GM18526 (cell line): Measurements from ENCODE around the gene OLAH.

Source experiments
- POLR2A ChIP-seq: IDR thresholded peaks from 3 replicates; pipeline ENCODE4 v1.6.1; 2011; ENCODE audit not compliant: insufficient read length; ENCODE audit errors: extremely low read depth

The OLAH gene

GRCh38 chr10:15068802-15069201 lies 25.1 kb downstream of the OLAH start:
- no peak for TF ChIP-seq POLR2A

DNA sequence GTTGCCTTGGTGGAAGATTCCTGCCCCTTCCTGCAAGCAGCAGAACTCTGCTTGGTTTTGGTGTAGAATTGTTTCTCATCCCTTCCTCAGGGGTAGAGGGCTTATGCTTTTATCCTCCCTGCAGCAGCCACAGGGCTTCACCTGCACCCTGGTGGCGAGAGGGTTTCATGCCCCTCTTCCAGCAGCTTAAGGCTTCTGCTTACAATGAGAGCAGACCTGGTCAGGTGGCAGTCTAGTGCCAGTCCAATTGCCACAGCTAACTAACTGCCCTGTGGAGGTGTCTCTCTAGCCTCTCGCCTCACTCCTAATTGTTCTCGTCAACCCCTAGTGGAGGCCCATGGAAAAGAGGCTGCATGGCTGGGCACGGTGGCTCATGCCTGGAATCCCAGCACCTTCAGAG lies 25.5 kb downstream of the OLAH start:
- no peak for TF ChIP-seq POLR2A

DNA sequence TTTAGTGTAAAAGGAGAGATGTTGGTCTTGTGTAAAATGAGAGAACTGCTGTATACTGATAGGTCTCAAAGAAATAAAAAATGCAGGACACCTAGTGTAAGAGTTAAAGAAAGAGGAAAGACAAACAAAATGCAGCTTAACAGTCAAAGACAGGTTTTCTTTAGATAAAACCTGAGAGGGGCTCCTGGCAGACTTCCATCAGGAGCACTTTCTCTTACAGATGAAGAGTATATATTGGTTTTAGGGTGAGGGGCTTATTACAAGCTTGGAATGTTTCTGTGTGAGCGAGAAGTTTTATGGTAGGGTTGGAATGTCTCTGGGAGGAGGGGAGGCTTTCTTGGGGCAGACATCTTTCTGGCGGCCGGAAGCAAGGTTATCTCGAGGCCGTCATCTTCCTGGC lies 28.6 kb downstream of the OLAH start:
- TF ChIP-seq POLR2A, result no peak

DNA sequence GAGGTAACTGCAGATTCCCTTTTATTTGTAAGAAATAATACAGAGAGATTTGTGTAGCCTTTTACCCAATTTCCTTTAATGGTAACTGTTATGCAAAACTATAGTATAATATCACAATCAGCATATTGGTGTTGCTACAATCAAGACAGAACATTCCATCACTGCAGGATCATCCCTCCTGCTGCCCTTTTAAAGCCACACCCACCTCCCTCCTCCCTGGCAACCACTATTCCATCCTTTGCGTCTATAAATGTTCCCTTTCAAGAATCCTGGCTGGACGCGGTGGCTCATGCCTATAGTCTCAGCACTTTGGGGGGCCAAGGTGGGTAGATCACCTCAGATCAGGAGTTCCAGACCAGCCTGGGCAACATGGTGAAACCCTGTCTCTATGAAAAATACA lies 31.7 kb downstream of the OLAH start:
- no peak for TF ChIP-seq POLR2A

- no peak for TF ChIP-seq POLR2A
These were observed 40.1 kb downstream of the OLAH start for GRCh38 chr10:15083674-15084501.

GRCh38 chr10:15084502-15084922 lies 40.8 kb downstream of the OLAH start:
- no peak for TF ChIP-seq POLR2A

DNA sequence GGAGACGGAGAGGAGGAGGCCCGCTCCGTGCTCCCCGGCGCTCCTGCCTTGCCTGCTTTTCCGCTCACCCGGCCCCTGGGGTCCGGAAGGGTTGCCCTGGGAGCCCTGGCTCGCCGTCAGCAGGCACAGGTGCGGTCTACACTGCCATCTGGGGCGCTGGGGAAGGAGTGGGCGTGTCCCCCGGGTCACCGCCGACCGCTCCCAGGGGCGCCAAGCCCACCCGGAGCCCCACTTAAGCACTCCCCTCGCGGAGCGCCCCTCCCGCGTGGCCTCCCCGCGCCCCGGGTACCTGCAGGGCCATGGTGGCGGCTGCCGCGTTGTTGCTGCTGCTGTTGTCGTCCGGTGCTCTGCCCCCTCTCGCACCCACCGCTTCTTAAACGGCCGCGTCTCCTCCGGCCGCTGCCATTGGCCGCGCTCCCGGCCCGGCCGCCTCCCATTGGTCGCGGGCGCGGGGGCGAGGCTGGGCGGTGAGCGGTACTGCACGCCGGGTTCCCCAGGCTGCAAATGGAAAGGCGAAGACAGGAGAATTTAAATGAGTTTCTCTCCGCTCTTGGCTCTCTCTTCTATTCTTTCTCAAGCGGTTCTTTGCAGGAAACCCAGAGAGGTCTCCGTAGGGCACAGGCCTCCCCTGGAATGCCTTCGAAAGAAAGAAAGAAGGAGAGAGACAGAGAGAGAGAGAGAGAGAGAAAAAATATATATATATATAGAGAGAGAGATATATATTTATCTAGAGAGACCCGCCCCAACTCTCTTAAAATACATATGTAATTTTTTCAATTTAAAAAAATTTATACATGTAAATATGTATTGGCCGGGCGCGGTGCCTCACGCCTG lies 44.9 kb downstream of the OLAH start, which contains the start of gene ACBD7:
Gene ACBD7 (minus strand): TSS at position 349 of the 834 bp plus-strand sequence. CDS start 48 bp downstream, at position 301.
- no peak for TF ChIP-seq POLR2A

- no peak for TF ChIP-seq POLR2A
These were observed 47.7 kb downstream of the OLAH start for GRCh38 chr10:15091418-15091817.

GRCh38 chr10:15092855-15093408 lies 49.2 kb downstream of the OLAH start:
- TF ChIP-seq POLR2A, result no peak

GRCh38 chr10:15096661-15097010 lies 52.9 kb downstream of the OLAH start:
- no peak for TF ChIP-seq POLR2A

DNA sequence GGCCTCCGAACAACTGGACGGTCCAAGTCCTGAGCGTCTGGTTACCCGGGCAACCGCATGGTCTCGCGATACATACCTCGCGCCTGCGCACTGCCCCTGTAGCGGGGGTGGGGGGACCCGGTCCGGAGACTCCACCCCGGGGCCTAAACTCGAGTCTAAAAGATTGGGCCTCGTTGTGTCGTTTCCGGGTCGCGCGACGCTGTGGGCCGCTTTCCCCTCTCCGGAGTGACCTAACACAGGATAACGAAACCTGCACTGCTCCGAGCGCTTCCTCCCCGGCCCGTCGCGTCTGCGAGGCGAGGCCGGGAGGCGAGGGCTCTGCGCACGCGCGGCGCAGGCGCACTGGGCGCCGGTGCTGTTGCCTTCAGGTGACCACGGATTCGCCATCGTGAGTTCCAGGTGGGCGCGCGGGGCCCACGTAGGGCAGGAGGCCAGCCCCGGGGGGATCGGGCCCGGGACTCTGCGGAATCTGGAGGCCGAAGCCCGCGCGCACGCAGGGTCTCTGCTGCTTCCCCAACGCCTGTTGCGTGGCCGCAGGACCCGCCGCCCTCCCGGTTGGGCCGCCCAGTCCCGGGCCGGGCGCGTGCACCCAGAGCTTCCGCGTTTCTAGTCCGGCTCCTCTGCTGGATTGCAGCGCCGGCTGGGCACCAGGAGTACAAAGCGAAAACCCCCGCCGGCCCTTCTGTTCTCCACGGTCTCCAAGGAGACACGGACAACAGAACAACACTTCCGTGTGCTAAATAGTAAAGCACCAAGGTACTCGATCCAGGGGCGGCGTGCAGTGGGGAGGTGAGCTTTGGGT lies 53.5 kb downstream of the OLAH start, which contains the start of gene RPP38:
Gene RPP38 (plus strand): TSS at position 345 of the 802 bp plus-strand sequence. CDS start 5,960 bp downstream, outside the sequence.
- TF ChIP-seq POLR2A, result peak; percentile 95

DNA sequence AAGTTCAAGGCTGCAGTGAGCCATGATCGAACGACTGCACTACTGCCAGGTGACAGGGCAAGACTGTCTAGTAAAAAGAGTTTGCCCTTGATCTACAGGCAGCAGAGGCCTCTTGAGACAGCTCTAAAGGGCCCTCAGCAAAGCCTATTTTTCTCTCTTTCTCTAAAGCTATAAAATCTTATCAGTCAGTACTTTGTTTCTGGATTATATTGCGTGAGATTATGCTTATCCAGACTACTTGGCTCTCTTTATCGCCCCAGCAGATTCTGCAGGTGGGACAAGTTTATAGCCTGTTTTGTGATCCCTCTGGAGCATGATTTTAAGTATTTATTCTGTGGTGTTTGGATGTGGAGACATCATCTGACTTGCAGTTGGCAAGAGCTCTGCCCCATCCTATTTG lies 56.1 kb downstream of the OLAH start:
- no peak for TF ChIP-seq POLR2A

DNA sequence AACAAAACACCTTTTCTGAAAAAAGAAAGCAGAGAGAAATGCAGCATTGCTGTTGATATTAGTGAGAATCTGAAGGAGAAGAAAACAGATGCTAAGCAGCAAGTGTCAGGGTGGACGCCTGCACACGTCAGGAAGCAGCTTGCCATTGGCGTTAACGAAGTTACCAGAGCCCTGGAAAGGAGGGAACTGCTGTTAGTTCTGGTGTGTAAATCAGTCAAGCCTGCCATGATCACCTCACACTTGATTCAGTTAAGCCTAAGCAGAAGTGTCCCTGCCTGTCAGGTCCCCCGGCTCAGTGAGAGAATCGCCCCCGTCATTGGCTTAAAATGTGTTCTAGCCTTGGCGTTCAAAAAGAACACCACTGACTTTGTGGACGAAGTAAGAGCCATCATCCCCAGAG lies 59.8 kb downstream of the OLAH start:
- TF ChIP-seq POLR2A, result no peak

DNA sequence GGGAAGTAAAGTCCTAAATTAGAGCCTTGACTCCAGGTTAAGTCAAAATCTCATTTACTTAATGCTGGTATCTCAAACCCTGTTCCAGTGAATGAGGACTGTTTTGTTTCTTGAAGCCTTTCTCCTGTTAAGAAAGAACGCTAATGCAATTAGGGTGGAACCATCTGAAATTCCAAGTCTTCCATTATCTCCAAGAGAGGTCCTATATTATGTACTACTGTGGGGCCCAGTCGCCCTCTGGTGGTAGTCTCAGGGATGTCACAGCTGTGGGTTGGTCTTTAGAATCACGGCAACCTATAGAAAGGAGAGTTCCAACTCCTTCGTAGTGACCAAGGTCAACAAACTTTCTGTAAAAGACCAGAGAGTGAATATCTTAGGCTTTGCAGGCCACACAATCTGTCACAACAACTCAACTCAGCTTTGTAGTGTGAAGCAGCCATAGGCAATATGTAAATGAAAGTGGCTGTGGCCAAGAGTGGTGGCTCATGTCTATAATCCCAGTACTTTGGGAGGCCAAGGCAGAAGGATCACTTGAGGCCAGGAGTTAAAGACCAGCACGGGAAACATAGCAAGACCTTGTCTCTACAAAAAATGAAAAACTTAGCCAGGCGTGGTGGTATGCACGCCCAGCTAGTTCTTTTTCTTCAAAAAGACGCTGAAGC lies 62.7 kb downstream of the OLAH start:
- TF ChIP-seq POLR2A, result no peak
